Astrocyte (in vitro differentiated cells and primary cell): ENCODE measurements around the gene BICDL1. TPM values are rescaled to one million over a fixed set of nuclear protein-coding genes. Genes with fewer than 3 reads are reported as not detected.

Source experiments
- DNase-seq: peaks from one replicate; pipeline ENCODE4 v3.0.0-alpha.2; 2010; ENCODE audit warnings: low read depth
- FAIRE-seq: peaks from 2 replicates; lab custom pipeline; 2011; peaks lifted over from hg19 to GRCh38; lab: Jason Lieb, UNC
- H2AFZ ChIP-seq: 2 replicates; pipeline ENCODE4 v1.6.0; 2012; ENCODE audit warnings: low read depth, low read length, inconsistent platforms
- H3K27ac ChIP-seq: 2 replicates; pipeline ENCODE4 v1.5.1; 2011; ENCODE audit warnings: low read depth, low read length, inconsistent platforms
- H3K27me3 ChIP-seq: 2 replicates; pipeline ENCODE4 v1.6.0; 2011; ENCODE audit warnings: low read length, inconsistent platforms; ENCODE audit not compliant: insufficient read depth
- H3K36me3 ChIP-seq: 2 replicates; pipeline ENCODE4 v1.5.1; 2011; ENCODE audit warnings: low read length, inconsistent platforms; ENCODE audit not compliant: insufficient read depth
- H3K4me1 ChIP-seq: 2 replicates; pipeline ENCODE4 v1.5.1; 2011; ENCODE audit warnings: low read length, inconsistent platforms; ENCODE audit not compliant: insufficient read depth
- H3K4me2 ChIP-seq: 2 replicates; pipeline ENCODE4 v1.6.0; 2012; ENCODE audit warnings: low read length, inconsistent platforms
- H3K4me3 ChIP-seq: 2 replicates; pipeline ENCODE4 v1.5.1; 2011; ENCODE audit warnings: low read depth, mild to moderate bottlenecking, low read length, inconsistent platforms; ENCODE audit not compliant: insufficient read depth
- H3K79me2 ChIP-seq: 2 replicates; pipeline ENCODE4 v1.6.0; 2012; ENCODE audit warnings: mild to moderate bottlenecking, low read length, inconsistent platforms; ENCODE audit not compliant: insufficient read depth
- H3K9ac ChIP-seq: 2 replicates; pipeline ENCODE4 v1.6.0; 2012; ENCODE audit warnings: mild to moderate bottlenecking, low read length, inconsistent platforms
- H3K9me3 ChIP-seq: 2 replicates; pipeline ENCODE4 v1.5.1; 2012; ENCODE audit warnings: low read depth, mild to moderate bottlenecking, low read length, inconsistent platforms; ENCODE audit not compliant: insufficient read depth
- H4K20me1 ChIP-seq: 2 replicates; pipeline ENCODE4 v1.6.0; 2012; ENCODE audit warnings: low read length, inconsistent platforms; ENCODE audit not compliant: insufficient read depth
- H3K27ac Mint-ChIP-seq: one replicate; pipeline ENCODE4 v1.8.0; 2021; ENCODE audit warnings: mild to moderate bottlenecking, mixed read lengths; ENCODE audit not compliant: unreplicated experiment
- H3K27me3 Mint-ChIP-seq: one replicate; pipeline ENCODE4 v1.8.0; 2021; ENCODE audit warnings: low read depth, mixed read lengths; ENCODE audit not compliant: unreplicated experiment
- H3K36me3 Mint-ChIP-seq: one replicate; pipeline ENCODE4 v1.8.0; 2021; ENCODE audit warnings: low read depth, mixed read lengths; ENCODE audit not compliant: unreplicated experiment
- H3K4me1 Mint-ChIP-seq: one replicate; pipeline ENCODE4 v1.8.0; 2021; ENCODE audit warnings: low read depth, mixed read lengths; ENCODE audit not compliant: unreplicated experiment
- H3K4me3 Mint-ChIP-seq: one replicate; pipeline ENCODE4 v1.8.0; 2021; ENCODE audit warnings: mild to moderate bottlenecking, moderate library complexity, mixed read lengths; ENCODE audit not compliant: unreplicated experiment
- H3K9me3 Mint-ChIP-seq: one replicate; pipeline ENCODE4 v1.8.0; 2021; ENCODE audit warnings: mild to moderate bottlenecking, mixed read lengths; ENCODE audit not compliant: unreplicated experiment
- CTCF ChIP-seq: IDR thresholded peaks from 2 replicates; pipeline ENCODE4 v1.5.1; 2011; ENCODE audit warnings: low read depth, mild to moderate bottlenecking, inconsistent platforms, low read length, moderate library complexity; ENCODE audit not compliant: insufficient read depth
- EZH2 ChIP-seq: IDR thresholded peaks from 2 replicates; pipeline ENCODE4 v1.6.1; 2012; ENCODE audit warnings: mild to moderate bottlenecking, low read length, inconsistent platforms; ENCODE audit not compliant: insufficient read depth
- total RNA-seq: library from RNA; stranded (reverse); gene quantifications from 2 replicates; pipeline ENCODE4 v1.2.1, GENCODE V29; 2021

Gene BICDL1
- total RNA-seq, 1 donor from 2014 or later = 8.8 TPM

GRCh38 chr12:120090206-120090605 lies 101.2 kb downstream of the BICDL1 start:
- TF ChIP-seq CTCF (no peak), EZH2 (no peak)
- Histone ChIP-seq H3K36me3 (peaks cover 5% of the 10 kb centered on the region), H3K4me1 (peaks cover 5% of the 10 kb centered on the region), H3K79me2 (no peaks in the 10 kb centered on the region), H3K4me3 (no peak overlapping the region), H3K27me3 (no peaks in the 10 kb centered on the region), H3K9ac (no peak overlapping the region), H2AFZ (no peak overlapping the region), H4K20me1 (peaks cover 37% of the 10 kb centered on the region), H3K4me2 (no peak overlapping the region), H3K27ac (no peak overlapping the region), H3K9me3 (no peaks in the 10 kb centered on the region)
- DNase-seq = no peak
- Mint-ChIP-seq H3K9me3 (no peaks in the 10 kb centered on the region), H3K27ac (no peak overlapping the region), H3K4me1 (peaks cover 7% of the 10 kb centered on the region), H3K4me3 (no peak overlapping the region), H3K27me3 (no peaks in the 10 kb centered on the region), H3K36me3 (peaks cover 10% of the 10 kb centered on the region)
- FAIRE-seq = no peak

GRCh38 chr12:120090626-120091295 lies 101.7 kb downstream of the BICDL1 start:
- Mint-ChIP-seq H3K9me3 (no peaks in the 10 kb centered on the region), H3K4me1 (peaks cover 7% of the 10 kb centered on the region), H3K27me3 (no peaks in the 10 kb centered on the region), H3K27ac (no peak overlapping the region), H3K36me3 (peaks cover 10% of the 10 kb centered on the region), H3K4me3 (no peak overlapping the region)
- no peak overlapping the region for H3K27ac ChIP-seq
- FAIRE-seq (no peak), DNase-seq (no peak)
- peaks cover 5% of the 10 kb centered on the region for H3K36me3 ChIP-seq
- no peak overlapping the region for H3K9ac ChIP-seq
- no peak overlapping the region for H2AFZ ChIP-seq
- no peaks in the 10 kb centered on the region for H3K79me2 ChIP-seq
- TF ChIP-seq EZH2 (no peak), CTCF (no peak)
- no peaks in the 10 kb centered on the region for H3K27me3 ChIP-seq
- H4K20me1 ChIP-seq = peaks cover 42% of the 10 kb centered on the region
- H3K4me1 ChIP-seq = peaks cover 5% of the 10 kb centered on the region
- no peak overlapping the region for H3K4me2 ChIP-seq
- H3K4me3 ChIP-seq = no peak overlapping the region
- no peaks in the 10 kb centered on the region for H3K9me3 ChIP-seq
